GM18520 (cell line): ENCODE data around the gene FBXW4.

ENCODE experiments used
- ATAC-seq: cut with Tn5 transposase; IDR thresholded peaks from one replicate; pipeline ENCODE4 v1.9.1; 2021; ENCODE audit not compliant: unreplicated experiment

Gene FBXW4

DNA sequence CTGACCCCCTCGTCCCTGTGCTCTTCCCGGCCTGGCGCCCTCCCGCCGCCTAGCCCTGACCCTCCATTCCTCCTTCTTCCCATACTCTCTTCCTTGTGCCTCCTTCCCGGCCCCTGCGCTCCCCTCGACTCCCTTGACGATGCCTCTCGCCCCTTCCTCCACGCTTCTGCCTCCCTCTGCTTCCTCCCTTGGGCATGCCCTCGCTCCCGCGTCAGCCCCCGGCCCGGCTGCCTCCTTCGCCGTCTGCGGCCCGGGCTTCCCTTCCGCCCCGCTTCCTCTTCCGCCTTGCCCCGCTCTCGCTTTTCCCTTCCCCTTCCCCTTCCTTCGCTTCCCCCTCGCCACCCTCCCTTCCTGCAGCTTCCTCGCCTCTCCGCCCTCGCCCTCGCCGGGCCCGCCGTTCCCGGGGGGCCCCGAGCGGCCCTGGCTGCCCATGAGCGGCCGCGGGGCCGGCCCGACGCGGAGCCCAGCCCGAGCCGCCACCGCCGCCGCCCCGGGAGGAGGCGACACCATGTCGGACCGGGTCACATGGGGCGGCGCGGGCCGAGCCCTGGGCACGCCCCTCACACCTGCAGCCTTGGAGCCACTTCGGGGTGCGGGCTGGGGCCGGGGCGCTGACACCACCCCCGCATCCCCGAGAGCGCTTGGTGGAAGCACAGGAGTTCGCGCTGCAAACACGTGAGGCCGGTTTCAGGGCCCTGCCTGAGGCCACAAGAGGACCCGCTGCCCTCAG lies at the start of gene FBXW4:
TSS of gene FBXW4 (minus strand) at position 497 of the 730 bp plus-strand sequence. CDS start at position 432, 65 bp downstream.
- peak; percentile 29 for ATAC-seq

DNA sequence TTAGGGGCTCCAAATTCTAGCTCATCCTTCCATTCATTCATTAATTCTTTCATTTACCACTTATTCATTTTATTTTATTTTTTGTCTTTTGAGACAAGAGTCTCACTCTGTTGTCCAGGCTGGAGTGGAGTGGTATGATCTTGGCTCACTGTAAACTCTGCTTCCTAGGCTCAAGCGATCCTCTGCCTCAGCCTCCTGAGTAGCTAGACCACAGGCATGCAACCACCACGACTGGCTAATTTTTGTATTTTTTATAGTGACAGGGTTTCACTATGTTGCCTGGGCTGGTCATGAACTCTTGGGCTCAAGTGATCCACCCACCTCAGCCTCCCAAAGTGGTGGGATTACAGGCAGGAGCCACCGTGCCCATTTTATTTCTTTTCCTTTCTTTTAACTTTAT lies 49.3 kb upstream of the FBXW4 start:
- no peak for ATAC-seq

DNA sequence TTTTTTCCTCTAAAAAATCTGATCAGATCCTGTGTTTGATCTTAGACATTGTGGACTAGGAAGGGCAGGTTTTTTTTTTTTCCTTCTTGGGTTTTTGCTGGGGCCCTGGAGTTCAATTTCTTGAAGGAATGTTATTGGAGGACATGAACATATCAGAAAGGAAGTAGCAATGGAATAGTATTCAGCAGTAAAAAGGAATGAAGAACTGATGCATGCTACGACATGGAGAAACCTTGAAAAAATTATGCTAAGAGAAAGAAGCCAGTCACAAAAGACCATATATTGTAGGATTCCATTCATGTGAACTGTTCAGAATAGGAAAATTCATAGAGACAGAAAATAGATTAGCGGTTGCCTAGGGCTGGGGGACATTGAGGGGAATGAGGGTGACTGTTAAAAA lies 47.0 kb upstream of the FBXW4 start:
- no peak for ATAC-seq

DNA sequence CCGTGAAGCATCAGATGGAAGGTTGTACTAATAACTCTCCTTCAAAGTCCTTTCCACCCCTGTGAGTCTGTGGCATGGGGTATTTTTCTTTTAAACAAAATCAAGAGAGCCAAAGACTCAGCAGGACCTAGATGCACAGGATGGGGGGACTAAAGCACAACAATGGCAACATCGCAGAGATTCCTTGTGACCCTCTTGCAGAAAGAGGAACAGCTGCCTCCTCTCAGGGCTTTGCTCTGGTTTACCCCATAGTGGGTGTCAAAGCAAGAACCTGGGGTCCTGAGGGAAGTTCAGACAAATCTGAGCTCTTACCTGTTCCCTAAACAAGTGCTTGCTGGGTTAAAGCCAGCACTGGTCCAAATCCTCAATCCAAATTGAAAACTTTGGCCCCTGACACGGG lies 41.7 kb upstream of the FBXW4 start:
- ATAC-seq = no peak

DNA sequence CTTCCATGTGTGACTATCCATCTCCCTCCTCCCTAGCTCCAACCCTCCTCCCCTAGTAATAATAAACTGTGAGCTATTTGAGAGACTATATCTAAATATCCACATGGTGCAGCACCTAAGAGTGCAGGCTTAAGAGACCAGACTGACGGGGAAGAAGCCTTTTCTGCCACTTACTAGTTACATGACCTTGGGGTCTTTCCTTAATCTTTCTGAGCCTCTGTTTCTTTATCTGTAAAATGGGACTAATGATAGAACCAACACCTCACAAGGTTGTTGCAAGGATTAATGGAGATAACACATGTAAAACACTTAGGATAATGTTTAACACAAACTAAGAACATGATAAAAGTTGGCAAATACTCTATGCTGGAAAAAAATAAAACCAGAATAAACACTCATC lies 37.1 kb upstream of the FBXW4 start:
- ATAC-seq = no peak

- ATAC-seq = no peak
Observed at GRCh38 chr10:101726115-101726387, 31.1 kb upstream of the FBXW4 start.

- no peak for ATAC-seq
Observed at GRCh38 chr10:101725296-101726114, 30.5 kb upstream of the FBXW4 start.

DNA sequence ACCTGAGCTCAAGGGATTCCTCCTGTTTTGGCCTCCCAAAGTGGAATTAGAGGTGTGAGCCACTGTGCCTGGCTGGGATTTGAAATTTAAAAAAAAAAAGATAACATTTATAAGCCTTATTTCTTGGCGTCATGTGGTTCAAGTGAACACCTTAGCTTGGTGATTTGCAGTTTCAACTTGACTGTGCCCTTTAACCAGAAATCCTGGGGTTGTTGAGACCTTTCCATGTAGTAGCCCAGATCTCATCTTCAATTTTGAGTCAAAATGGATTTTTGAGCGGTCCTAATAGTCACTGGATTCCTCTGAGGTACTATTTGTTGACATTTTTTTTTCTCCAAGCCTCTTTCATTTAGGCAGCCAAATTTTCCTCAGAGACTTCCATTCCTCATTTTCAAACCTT lies 29.5 kb upstream of the FBXW4 start:
- ATAC-seq = no peak

DNA sequence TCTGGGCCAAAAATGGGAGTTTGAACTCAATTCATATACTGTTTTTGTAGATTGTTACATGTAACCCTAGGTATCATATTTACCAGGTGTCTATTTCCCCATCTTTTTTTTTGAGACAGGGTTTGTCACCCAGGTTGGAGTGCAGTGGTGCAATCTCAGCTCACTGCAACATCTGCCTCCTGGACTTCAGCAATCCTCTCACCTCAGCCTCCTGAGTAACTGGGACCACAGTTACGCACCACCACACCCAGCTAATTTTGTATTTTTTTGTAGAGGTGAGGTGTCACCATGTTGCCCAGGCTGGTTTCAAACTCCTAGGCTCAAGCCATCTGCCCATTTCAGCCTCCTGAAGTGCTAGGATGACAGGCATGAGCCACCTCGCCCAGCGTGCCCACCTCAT lies 28.2 kb upstream of the FBXW4 start:
- ATAC-seq = no peak

GRCh38 chr10:101721806-101722205 lies 26.8 kb upstream of the FBXW4 start:
- no peak for ATAC-seq

DNA sequence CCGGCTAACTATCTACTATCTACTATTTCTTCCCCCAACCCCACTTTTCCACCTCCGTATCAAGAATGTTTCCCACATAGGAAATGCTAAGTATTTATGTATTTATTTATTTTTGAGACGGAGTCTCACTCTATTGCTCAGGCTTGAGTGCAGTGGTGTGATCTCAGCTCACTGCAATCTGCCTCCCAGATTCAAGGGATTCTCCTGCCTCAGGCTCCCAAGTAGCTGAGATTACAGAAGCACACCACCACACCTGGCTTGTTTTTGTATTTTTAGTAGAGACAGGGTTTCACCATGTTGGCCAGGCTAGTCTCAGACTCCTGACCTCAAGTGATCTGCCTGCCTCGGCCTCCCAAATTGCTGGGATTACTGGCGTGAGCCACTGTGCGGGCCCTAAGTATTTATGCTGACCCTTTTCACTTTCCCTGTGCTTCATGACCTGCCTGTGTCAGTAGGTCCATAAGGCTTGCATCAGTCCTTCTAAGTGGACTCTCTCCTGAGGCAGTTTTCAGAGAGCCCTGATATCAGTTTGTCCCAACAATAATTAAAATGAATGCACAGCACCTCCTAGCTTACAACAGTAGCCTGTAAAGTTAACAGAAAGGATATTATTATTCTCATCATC lies 25.7 kb upstream of the FBXW4 start:
- ATAC-seq = no peak

- no peak for ATAC-seq
Observed at GRCh38 chr10:101718690-101719275, 23.8 kb upstream of the FBXW4 start.

DNA sequence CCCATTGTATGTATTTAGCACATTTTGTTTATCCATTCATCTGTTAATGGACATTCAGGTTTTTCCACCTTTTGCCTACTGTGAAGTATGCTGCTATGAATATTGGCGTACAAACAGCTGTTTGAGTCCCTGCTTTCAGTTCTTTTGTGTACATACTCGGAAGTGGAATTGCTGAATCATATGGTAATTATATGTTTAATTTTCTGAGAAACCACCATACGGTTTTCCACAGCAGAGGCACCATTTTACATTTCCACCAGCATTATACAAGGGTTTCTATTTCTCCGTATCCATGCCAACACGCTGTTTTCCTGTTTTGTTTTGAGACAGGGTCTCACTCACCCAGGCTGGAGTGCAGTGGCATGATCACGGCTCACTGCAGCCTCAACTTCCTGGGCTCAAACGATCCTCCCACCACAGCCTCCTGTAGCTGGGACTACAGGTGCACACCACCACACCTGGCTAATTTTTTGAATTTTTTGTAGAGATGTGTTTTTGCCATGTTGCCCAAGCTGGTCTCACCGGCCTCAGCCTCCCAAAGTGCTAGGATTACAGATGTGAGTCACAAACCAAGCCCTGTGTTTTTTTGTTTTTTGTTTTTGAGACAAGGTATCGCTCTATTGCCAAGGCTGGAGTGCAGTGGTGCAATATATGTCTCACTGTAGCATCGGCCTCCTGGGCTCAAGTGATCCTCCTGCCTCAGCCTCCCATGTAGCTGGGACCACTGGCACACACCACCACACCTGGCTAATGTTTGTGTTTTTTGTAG lies 22.1 kb upstream of the FBXW4 start:
- ATAC-seq = no peak

GRCh38 chr10:101712997-101713396 lies 18.0 kb upstream of the FBXW4 start:
- ATAC-seq = no peak

DNA sequence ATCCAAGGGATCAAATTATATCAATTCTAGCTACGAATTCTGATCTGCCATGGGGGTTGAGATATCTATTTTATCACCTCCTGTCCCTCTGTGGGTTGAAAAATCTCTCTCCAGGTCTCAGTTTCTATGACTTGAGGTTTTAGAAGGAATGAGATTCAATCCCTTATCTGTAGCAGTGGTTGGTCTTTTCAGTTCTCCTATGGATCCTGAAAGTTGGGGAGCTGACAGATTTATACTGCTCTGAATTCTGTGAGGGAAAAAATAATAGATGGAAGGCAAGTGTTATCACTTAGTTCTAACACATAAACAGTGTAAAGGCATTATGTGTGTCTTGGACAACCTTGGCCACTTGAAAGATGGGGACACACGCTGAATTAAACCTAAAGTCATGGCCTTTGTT lies 15.8 kb upstream of the FBXW4 start:
- no peak for ATAC-seq

DNA sequence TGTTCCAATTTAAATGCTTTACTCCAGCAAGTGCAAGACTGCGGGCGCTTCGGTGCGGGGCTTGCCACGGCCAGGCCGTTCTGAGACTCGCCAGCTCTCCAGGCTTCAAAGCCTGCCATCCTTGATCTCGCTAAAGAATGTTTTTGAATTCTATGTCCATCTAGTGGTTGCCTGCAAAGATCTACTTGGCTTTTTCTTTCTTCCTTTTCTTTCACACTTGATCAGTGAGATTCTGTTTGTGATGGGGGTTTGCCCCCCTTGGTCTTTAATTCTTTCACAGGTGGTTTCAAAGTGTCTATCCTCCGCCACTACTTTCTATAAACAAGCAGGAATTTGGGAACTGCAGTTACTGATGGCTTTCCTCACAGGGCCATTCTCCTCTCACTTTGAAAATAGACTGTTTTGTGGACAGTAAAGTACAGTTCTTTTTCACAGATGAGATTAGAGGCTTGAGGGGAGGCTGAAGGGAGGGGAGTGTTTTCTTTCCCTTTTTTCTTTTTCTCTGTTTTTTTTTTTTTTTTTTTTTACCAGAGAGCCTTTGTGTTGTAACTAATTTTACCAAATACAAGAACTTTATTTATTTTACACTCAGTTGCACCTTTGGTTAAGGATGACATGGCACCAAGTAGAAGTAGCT lies 15.2 kb upstream of the FBXW4 start:
- no peak for ATAC-seq

GRCh38 chr10:101709359-101710058 lies 14.5 kb upstream of the FBXW4 start:
- ATAC-seq = no peak

GRCh38 chr10:101708870-101709269 lies 13.9 kb upstream of the FBXW4 start:
- ATAC-seq = no peak

- no peak for ATAC-seq
Observed at GRCh38 chr10:101708073-101708472, 13.1 kb upstream of the FBXW4 start.

GRCh38 chr10:101704331-101704730 lies 9.4 kb upstream of the FBXW4 start:
- no peak for ATAC-seq
